Uterus (tissue), 4 donors: ENCODE measurements around the gene KCNG2. TPM values are rescaled to one million over a fixed set of nuclear protein-coding genes. Genes with fewer than 3 reads are reported as not detected.

Source experiments
- DNase-seq, 2 donors: peaks; one replicate each; pipeline ENCODE4 v3.0.0-alpha.2; 2019 to 2020
- H3K27ac ChIP-seq, 2 donors: fragments of 200-600 bp; sonication (generic); 1 replicate in 1 of 2; 2 replicates in 1 of 2; pipeline ENCODE4 v1.5.1; 2016 to 2018
- H3K27me3 ChIP-seq, 2 donors: fragments of 200-600 bp; sonication (generic); one replicate each; pipeline ENCODE4 v1.5.1; 2018 to 2019; ENCODE audit warnings: control low read depth in 1 of 2
- H3K36me3 ChIP-seq, 2 donors: fragments of 200-600 bp; sonication (generic); one replicate each; pipeline ENCODE4 v1.5.1; 2019; ENCODE audit warnings: control low read depth in 1 of 2
- H3K4me1 ChIP-seq, 2 donors: fragments of 200-600 bp; sonication (generic); one replicate each; pipeline ENCODE4 v1.5.1; 2018 to 2019; ENCODE audit warnings: control low read depth in 1 of 2
- H3K4me3 ChIP-seq, 2 donors: fragments of 200-600 bp; sonication (generic); 1 replicate in 1 of 2; 2 replicates in 1 of 2; pipeline ENCODE4 v1.5.1; 2018 to 2019; ENCODE audit warnings: mild to moderate bottlenecking in 1 of 2
- H3K9me3 ChIP-seq, 2 donors: fragments of 200-600 bp; sonication (generic); one replicate each; pipeline ENCODE4 v1.5.1; 2019; ENCODE audit warnings: control low read depth in 1 of 2
- CTCF ChIP-seq, 4 experiments: fragments of 200-600 bp in 2 of 4; fragments of 450-650 bp in 2 of 4; sonication (generic) in 2 of 4; IDR thresholded peaks; one replicate each; pipeline ENCODE4 v1.5.1; 2016 to 2019; ENCODE audit warnings: antibody characterized with exemption in 4 of 4, mild to moderate bottlenecking in 2 of 4, moderate library complexity in 1 of 4
- POLR2A ChIP-seq, 2 donors: fragments of 450-650 bp; IDR thresholded peaks; one replicate each; pipeline ENCODE4 v1.6.1; 2016; ENCODE audit warnings: antibody characterized with exemption in 2 of 2, mild to moderate bottlenecking in 1 of 2, moderate library complexity in 1 of 2
- intact Hi-C: fragments of 100-400 bp; cut with DNase I; formaldehyde crosslinking; loops from one replicate; pipeline ENCODE4 v1.15.1; 2023; ENCODE audit warnings: low total_unique reads
- total RNA-seq, 4 donors: library from RNA; depleted of rRNA in 3 of 4; stranded (reverse); fragments of >200 nt in 3 of 4; gene quantifications; one replicate each; pipeline versions ENCODE4 v1.1.0 to v1.2.4, GENCODE V29; 2014 to 2023
- donor health status: DM: yes; HTN: yes; CAD: no.

Gene KCNG2
- total RNA-seq, 4 donors from 2014 or later, result 0.59 TPM; not detected in 3

GRCh38 chr18:79832169-79832568 is 34.4 kb downstream of the KCNG2 start:
- H3K4me1 ChIP-seq, result no peaks in the 10 kb centered on the region
- H3K4me3 ChIP-seq, result no peak overlapping the region
- H3K27ac ChIP-seq, result no peak overlapping the region
- no peaks in the 10 kb centered on the region for H3K27me3 ChIP-seq
- no peaks in the 10 kb centered on the region for H3K36me3 ChIP-seq
- no peak for DNase-seq
- no peaks in the 10 kb centered on the region for H3K9me3 ChIP-seq
- intact Hi-C loops, result no loop called here
- TF ChIP-seq CTCF (IDR thresholded peaks at IDR 0.05) (no peak), POLR2A (IDR thresholded peaks at IDR 0.05) (no peak)

DNA sequence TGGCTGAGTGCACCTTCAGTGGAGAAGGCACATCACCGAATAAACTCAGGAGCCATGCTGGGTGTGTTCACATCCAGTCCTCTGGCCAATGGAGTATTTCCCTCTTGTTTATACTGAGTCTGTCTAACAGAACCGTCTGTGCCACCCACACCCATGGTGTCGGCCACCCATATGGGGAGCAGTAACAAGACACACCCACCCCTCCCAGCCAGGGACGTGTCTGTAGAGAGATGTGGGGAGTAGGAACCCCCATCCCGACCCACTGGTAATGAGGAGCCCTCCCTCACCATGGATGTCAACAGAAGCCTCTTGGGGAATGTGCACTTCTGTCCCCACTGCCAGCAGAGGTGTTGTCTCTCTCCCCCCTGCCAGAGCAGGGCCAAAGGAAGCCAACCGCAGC is 37.1 kb downstream of the KCNG2 start:
- no peaks in the 10 kb centered on the region for H3K9me3 ChIP-seq
- no peak for DNase-seq
- no peak overlapping the region for H3K4me3 ChIP-seq
- intact Hi-C loops, result no loop called here
- no peak overlapping the region for H3K27ac ChIP-seq
- H3K4me1 ChIP-seq, result no peaks in the 10 kb centered on the region
- TF ChIP-seq POLR2A (IDR thresholded peaks at IDR 0.05) (no peak), CTCF (IDR thresholded peaks at IDR 0.05) (no peak)
- no peaks in the 10 kb centered on the region for H3K27me3 ChIP-seq
- no peaks in the 10 kb centered on the region for H3K36me3 ChIP-seq

- DNase-seq, result no peak
- Histone ChIP-seq H3K27me3 (peaks cover 0 to 4% of the 10 kb centered on the region in 2 donors), H3K4me3 (no peak overlapping the region), H3K9me3 (peaks cover 0 to 11% of the 10 kb centered on the region in 2 donors), H3K36me3 (no peaks in the 10 kb centered on the region), H3K4me1 (no peaks in the 10 kb centered on the region), H3K27ac (no peak overlapping the region)
- intact Hi-C loops, result no loop called here
- no peak for TF ChIP-seq POLR2A (IDR thresholded peaks at IDR 0.05)
- no peak for TF ChIP-seq CTCF (IDR thresholded peaks at IDR 0.05)
Observed at GRCh38 chr18:79841936-79842335, 44.2 kb downstream of the KCNG2 start.

DNA sequence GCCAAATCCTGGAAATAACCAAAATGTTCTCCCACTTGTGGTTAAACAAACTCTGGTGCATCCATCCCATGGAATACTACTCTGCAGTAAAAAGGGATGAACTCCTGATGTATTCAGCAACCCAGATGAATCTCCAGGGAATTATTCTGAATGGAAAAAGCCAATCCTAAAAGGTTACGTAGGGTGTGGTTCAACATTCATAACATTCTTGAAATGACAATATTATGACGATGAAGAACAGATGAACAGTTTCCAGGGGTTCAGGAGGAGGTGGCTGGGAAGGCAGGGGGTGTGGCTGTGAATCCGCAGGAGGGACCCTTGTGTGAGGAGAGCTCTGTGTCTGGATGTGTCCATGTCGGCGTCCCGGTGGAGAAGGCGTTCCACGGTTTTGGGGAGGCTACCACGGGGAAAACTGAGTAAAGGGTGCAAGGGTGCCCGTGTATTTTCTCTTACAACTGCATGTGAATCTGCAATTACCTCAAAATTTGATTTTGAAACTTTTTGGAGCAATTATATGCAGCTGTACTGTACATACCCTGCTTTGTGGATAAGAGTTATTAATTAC is 47.3 kb downstream of the KCNG2 start:
- Histone ChIP-seq H3K9me3 (peaks cover 0 to 11% of the 10 kb centered on the region in 2 donors), H3K4me3 (no peak overlapping the region), H3K4me1 (no peaks in the 10 kb centered on the region), H3K36me3 (no peaks in the 10 kb centered on the region), H3K27ac (no peak overlapping the region), H3K27me3 (peaks cover 0 to 4% of the 10 kb centered on the region in 2 donors)
- TF ChIP-seq POLR2A (IDR thresholded peaks at IDR 0.05) (no peak), CTCF (IDR thresholded peaks at IDR 0.05) (no peak)
- intact Hi-C loops, result no loop called here
- no peak for DNase-seq

DNA sequence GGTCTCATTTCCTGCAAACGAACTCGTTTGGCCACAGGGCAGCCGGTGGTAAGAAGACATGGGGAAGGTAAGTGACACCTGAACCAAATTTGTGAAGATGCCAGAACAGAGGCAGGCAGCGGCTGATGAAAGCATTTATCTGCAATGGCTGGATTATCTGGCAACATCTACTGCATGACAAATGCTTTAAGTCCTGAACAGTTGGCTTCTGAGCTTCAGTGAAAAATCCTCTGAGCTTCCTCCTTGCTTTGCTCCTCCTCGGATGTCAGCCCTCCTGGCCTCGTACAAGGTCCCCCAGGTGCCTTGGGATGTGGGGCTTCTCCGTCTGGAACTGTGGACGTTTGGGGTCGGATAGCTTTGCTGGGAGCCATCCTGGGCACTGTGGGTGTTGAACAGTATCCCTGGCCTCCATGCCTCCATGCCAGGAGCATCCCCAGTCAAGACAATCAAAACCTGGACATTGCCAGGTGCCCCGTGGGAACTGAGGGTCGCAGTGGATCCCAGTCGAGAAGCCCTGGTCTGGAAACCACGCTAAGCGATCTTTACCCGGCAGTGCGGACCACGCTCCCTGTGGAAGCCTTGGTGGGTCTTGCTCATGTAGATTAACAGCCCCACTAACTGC is 49.3 kb downstream of the KCNG2 start:
- peaks cover 0 to 7% of the 10 kb centered on the region in 2 donors for H3K9me3 ChIP-seq
- TF ChIP-seq POLR2A (IDR thresholded peaks at IDR 0.05) (no peak), CTCF (IDR thresholded peaks at IDR 0.05) (no peak)
- H3K27me3 ChIP-seq, result no peaks in the 10 kb centered on the region
- H3K27ac ChIP-seq, result no peak overlapping the region
- no peak overlapping the region for H3K4me3 ChIP-seq
- DNase-seq, result no peak
- intact Hi-C loops, result no loop called here
- no peaks in the 10 kb centered on the region for H3K4me1 ChIP-seq
- H3K36me3 ChIP-seq, result no peaks in the 10 kb centered on the region
